Right cardiac atrium (tissue), 5 donors: ENCODE measurements around the gene ARV1. TPM values are rescaled to one million over a fixed set of nuclear protein-coding genes. Genes with fewer than 3 reads are reported as not detected.

ENCODE experiments used
- ATAC-seq, 2 donors: fragments of 200-7000 bp; cut with Tn5 transposase; one replicate each; pipeline versions ENCODE4 v1.8.0 to v1.9.1; 2020; ENCODE audit warnings: moderate library complexity in 2 of 2, mild to moderate bottlenecking in 1 of 2
- DNase-seq, 3 donors: peaks; one replicate each; pipeline ENCODE4 v3.0.0-alpha.2; 2020
- H3K27ac ChIP-seq: one replicate; pipeline ENCODE4 v1.5.1; 2013; ENCODE audit warnings: mild to moderate bottlenecking, low read length, control low read depth, moderate library complexity
- H3K27me3 ChIP-seq: one replicate; pipeline ENCODE4 v1.6.1; 2013; ENCODE audit not compliant: control insufficient read depth, insufficient read depth
- H3K4me1 ChIP-seq: one replicate; pipeline ENCODE4 v1.6.1; 2013; ENCODE audit warnings: low read length; ENCODE audit not compliant: control insufficient read depth, insufficient read depth
- H3K4me3 ChIP-seq: one replicate; pipeline ENCODE4 v1.5.1; 2013; ENCODE audit warnings: low read length, control low read depth
- H3K9me3 ChIP-seq: one replicate; pipeline ENCODE4 v1.6.1; 2013; ENCODE audit warnings: low read length; ENCODE audit not compliant: control insufficient read depth
- WGBS: extraction: QIAGEN DNeasy Blood & Tissue Kit; methylation state at CpG from one replicate; pipeline ENCODE4 v1.1.7; 2013; 5-methylcytosine and 5-hydroxymethylcytosine counted together
- intact Hi-C, 4 donors: fragments of 100-400 bp; cut with DNase I; formaldehyde crosslinking; loops; one replicate each; pipeline versions ENCODE4 v1.11.0 to v1.14.0; 2022 to 2023
- long read RNA-seq, 4 donors: library from polyadenylated mRNA; unstranded; transcript quantifications; one replicate each; pipeline ENCODE4 v2.0.0, GENCODE V29; 2020 to 2021
- polyA plus RNA-seq: library from polyadenylated mRNA; stranded (reverse); fragments of 200-250 nt; gene quantifications from one replicate; pipeline ENCODE4 v1.2.3, GENCODE V29; 2013
- total RNA-seq, 4 donors: library from RNA; stranded (reverse); fragmentation: NEBNext Ultra II Directional; extraction: Animal tissue kit (Norgen Biotek cat#: 25700); gene quantifications; one replicate each; pipeline ENCODE4 v1.2.1, GENCODE V29; 2021
- donor health status: healthy with polysubstance abuse.
- donor health status: DM: no; HTN: yes; CAD: no.
- donor health status: DM: no; HTN: no; CAD: no.
- donor health status: DM: no; HTN: yes; CAD: no; lungs with severe emphysema.
- donor health status: DM: yes; HTN: yes; CAD: no.

Gene ARV1
- total RNA-seq (10 to 100 TPM; 25.2 to 29.2 (median 27.6) TPM), polyA plus RNA-seq (48.5 TPM)
- long read RNA-seq, donor 1, transcript ARV1-201 (6 exons, 1,335 nt), result major isoform, 35 of 42 reads
- long read RNA-seq, donor 1, partial matches to known transcripts, result 0 of 42 reads
- long read RNA-seq, donor 1, other reads (novel, unspliced or antisense), result 4 of 42 reads
- long read RNA-seq, donor 2, transcript ARV1-201 (6 exons, 1,335 nt), result major isoform, 14 of 16 reads
- long read RNA-seq, donor 2, partial matches to known transcripts, result 0 of 16 reads
- long read RNA-seq, donor 2, other reads (novel, unspliced or antisense), result 2 of 16 reads
- long read RNA-seq, donor 3, transcript ARV1-201 (6 exons, 1,335 nt), result major isoform, 61 of 71 reads
- long read RNA-seq, donor 3, partial matches to known transcripts, result 2 of 71 reads
- long read RNA-seq, donor 3, other reads (novel, unspliced or antisense), result 7 of 71 reads
- long read RNA-seq, donor 4, transcript ARV1-201 (6 exons, 1,335 nt), result major isoform, 15 of 18 reads
- long read RNA-seq, donor 4, partial matches to known transcripts, result 0 of 18 reads
- long read RNA-seq, donor 4, other reads (novel, unspliced or antisense), result 2 of 18 reads

GRCh38 chr1:230978491-230979388 is at the start of gene ARV1, which contains the start of gene TTC13:
Gene ARV1, plus strand, starts transcription at chr1:230979094. Its CDS starts 12 bp downstream, at chr1:230979106.
Gene TTC13, minus strand, starts transcription at chr1:230978861. Its CDS starts 31 bp downstream, at chr1:230978830.
- ATAC-seq, result peak; percentile 100
- peak; percentile 99 to 100 (median 99) for DNase-seq
- no peaks in the 10 kb centered on the region for H3K9me3 ChIP-seq
- no peaks in the 10 kb centered on the region for H3K27me3 ChIP-seq
- peak within 1 kb of the TSS; percentile 79 for H3K27ac ChIP-seq
- under 1% methylated on average over 79 of the region's 79 CpGs for WGBS
- H3K4me3 ChIP-seq, result peak within 1 kb of the TSS; percentile 84
- intact Hi-C loops, result no loop called here
- no peaks in the 10 kb centered on the region for H3K4me1 ChIP-seq

DNA sequence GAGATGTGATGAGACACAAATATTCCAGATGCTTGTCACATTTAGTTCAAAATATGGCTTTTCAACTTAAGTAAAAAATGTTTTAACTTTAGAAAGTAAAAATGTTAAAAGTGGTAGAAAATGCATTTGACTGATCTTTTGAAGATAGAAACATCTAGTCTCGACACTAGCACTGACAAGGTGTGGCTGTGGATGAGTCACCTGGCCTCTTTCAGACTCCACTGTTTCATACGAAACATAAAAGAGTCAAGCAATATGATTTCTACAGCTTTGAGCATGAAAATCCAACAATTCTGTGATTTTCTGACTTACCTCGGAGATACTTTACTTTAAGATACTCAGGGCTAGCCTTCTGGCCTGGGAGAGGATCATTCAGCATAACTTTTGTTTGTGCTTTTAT is 47.9 kb upstream of the ARV1 start:
- no peaks in the 10 kb centered on the region for H3K4me1 ChIP-seq
- no peaks in the 10 kb centered on the region for H3K9me3 ChIP-seq
- intact Hi-C loops, result no loop called here
- H3K27ac ChIP-seq, result no peak overlapping the region
- H3K27me3 ChIP-seq, result no peaks in the 10 kb centered on the region
- H3K4me3 ChIP-seq, result no peak overlapping the region
- DNase-seq (no peak), ATAC-seq (no peak)
- WGBS, result 91% methylated on average over 3 of the region's 3 CpGs

DNA sequence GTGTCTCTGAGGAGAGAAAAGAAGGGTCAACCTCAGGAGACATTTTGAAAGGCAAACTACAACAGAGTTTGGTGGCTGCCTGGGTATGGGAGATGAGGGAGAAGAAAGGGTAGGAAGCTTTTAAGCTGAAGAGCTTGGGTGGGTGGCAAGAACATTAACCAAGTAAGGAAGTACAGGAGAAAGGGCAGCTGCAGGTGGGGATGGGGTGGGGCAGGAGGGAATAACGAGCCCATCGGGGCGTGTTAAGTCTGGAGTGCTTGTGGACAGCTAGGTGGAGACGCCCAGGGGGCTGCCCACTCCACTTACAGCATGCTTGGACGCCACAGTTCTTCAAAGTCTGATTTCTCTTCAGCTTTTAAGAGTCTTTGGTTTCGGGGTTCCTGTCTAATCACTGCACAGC is 43.0 kb upstream of the ARV1 start:
- 95% methylated on average over 6 of the region's 6 CpGs for WGBS
- ATAC-seq, result no peak

DNA sequence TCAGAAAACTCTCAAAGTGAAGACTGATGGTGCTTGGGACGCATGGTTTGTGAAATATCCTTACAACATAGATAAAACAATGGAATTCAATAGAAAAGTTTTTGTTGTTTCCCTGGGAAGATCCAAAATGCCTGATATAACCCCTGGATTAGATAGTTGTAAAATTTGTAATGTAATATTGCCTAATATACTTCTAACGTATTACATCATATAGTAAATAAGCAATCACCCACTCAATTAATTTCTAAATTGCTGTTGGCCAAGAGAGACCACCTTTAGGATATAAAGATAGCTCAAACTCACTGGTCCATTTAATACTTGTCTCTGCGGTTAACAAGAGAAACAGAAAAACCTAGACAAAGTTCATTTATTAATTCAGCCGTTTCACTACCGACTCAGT is 42.4 kb upstream of the ARV1 start:
- WGBS, result 86% methylated on average over 5 of the region's 5 CpGs
- ATAC-seq (no peak), DNase-seq (no peak)
- no peak overlapping the region for H3K4me3 ChIP-seq
- H3K27ac ChIP-seq, result no peak overlapping the region
- intact Hi-C loops, result no loop called here
- no peaks in the 10 kb centered on the region for H3K9me3 ChIP-seq
- no peaks in the 10 kb centered on the region for H3K4me1 ChIP-seq
- no peaks in the 10 kb centered on the region for H3K27me3 ChIP-seq

More for the DNA sequence above, 43.0 kb upstream of the ARV1 start:
- Histone ChIP-seq H3K9me3 (no peaks in the 10 kb centered on the region), H3K27ac (no peak overlapping the region), H3K4me3 (no peak overlapping the region), H3K4me1 (no peaks in the 10 kb centered on the region), H3K27me3 (no peaks in the 10 kb centered on the region)
- intact Hi-C loops, result no loop called here
- DNase-seq, result no peak

DNA sequence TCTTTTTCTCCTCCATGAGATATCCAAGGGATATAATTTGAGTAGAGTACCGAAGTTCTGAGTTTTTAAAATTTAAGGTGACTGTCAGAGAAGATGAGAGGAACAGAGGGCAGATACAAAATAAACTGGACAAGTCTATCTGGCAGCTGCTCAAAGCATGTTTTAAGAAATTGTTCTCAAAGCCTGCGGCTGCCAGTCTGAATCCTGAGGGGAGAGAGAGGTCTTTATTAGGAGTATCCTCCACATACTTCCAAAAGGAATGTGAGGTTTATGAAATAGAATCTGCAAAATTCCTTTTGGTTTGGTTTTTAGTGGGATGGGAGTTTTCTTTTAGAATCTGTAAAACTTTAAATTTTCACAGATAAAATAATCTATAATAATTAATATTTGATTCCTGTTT is 41.5 kb upstream of the ARV1 start:
- no peak for DNase-seq
- WGBS, result 87% methylated on average over 2 of the region's 2 CpGs
- intact Hi-C loops, result no loop called here
- Histone ChIP-seq H3K4me3 (no peak overlapping the region), H3K27me3 (no peaks in the 10 kb centered on the region), H3K4me1 (no peaks in the 10 kb centered on the region), H3K9me3 (no peaks in the 10 kb centered on the region), H3K27ac (no peak overlapping the region)
- ATAC-seq, result no peak

DNA sequence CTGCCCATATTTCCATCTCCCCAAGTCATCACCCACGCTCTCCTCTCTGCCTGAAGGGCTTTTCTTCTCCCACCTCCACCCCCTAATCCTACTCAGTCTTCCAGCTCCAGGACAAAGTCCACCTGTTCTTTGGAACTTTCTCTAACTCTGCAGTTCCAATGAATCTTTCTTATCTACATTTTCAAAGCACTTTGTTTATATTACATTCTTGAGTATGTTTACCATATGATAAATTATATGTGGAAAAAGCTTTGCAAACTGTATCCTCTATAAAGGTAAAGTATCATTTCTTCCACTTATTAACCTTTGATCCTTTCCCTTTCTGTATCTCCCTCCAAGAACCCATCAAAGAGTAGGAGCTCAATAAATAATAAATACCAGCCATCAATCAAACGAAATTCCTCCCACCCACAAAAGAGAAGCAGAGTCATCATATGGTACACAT is 39.9 kb upstream of the ARV1 start:
- intact Hi-C loops, result no loop called here
- no peak for DNase-seq
- no peak for ATAC-seq
- H3K9me3 ChIP-seq, result no peaks in the 10 kb centered on the region
- H3K27me3 ChIP-seq, result no peaks in the 10 kb centered on the region
- H3K4me1 ChIP-seq, result no peaks in the 10 kb centered on the region
- H3K27ac ChIP-seq, result no peak overlapping the region
- 82% methylated on average over 2 of the region's 2 CpGs for WGBS
- no peak overlapping the region for H3K4me3 ChIP-seq

- no peak overlapping the region for H3K27ac ChIP-seq
- WGBS, result 87% methylated on average over 4 of the region's 4 CpGs
- no peak for DNase-seq
- intact Hi-C loops, result no loop called here
- H3K27me3 ChIP-seq, result no peaks in the 10 kb centered on the region
- H3K4me3 ChIP-seq, result no peak overlapping the region
- no peak for ATAC-seq
- no peaks in the 10 kb centered on the region for H3K4me1 ChIP-seq
- H3K9me3 ChIP-seq, result no peaks in the 10 kb centered on the region
Measured at GRCh38 chr1:230939806-230940489, 38.9 kb upstream of the ARV1 start.

DNA sequence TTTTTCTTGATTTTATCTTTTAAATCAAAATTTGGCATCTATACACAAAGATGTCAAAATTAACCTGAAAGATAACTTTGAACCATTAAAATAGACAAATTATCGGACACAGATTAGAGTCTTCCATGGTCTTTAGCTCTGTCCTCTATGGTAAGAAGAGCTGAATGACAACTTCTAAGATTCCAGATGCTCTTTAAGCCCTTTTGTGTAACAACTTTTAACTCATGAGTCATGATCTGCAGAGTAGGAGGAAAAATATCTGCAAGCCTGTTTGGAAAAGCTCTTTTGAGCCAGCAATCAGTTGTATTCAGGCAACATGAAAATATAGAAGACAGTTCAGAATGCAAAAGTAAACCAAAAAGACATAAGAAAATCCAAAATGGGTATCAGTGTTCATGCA is 38.0 kb upstream of the ARV1 start:
- no peak for ATAC-seq
- intact Hi-C loops, result no loop called here

DNA sequence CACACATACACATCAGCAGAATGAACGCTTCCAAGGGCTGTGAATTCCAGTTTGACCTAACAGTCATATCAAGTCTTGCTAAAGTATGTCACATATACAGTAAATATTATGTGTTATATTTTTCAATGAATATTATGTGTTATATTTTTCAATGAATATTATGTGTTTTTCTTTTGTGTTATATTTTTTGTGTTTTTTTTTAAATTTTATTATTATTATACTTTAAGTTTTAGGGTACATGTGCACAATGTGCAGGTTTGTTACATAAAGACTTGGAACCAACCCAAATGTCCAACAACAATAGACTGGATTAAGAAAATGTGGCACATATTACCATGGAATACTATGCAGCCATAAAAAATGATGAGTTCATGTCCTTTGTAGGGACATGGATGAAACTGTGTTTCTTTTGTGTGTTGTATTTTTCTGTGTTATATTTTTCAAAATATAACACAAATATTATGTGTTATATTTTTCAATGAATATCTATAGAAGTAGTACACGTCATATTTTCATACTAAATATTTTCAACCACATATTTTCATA is 35.8 kb upstream of the ARV1 start:
- Histone ChIP-seq H3K4me3 (no peak overlapping the region), H3K4me1 (no peaks in the 10 kb centered on the region), H3K27me3 (no peaks in the 10 kb centered on the region), H3K27ac (no peak overlapping the region), H3K9me3 (no peaks in the 10 kb centered on the region)
- intact Hi-C loops, result no loop called here
- no peak for DNase-seq
- WGBS, result 96% methylated on average over 2 of the region's 2 CpGs
- ATAC-seq, result no peak

More for the DNA sequence above, 38.0 kb upstream of the ARV1 start:
- 99% methylated on average over 1 of the region's 1 CpG for WGBS
- DNase-seq, result no peak
- H3K27me3 ChIP-seq, result no peaks in the 10 kb centered on the region
- H3K4me3 ChIP-seq, result no peak overlapping the region
- no peaks in the 10 kb centered on the region for H3K4me1 ChIP-seq
- H3K9me3 ChIP-seq, result no peaks in the 10 kb centered on the region
- H3K27ac ChIP-seq, result no peak overlapping the region

DNA sequence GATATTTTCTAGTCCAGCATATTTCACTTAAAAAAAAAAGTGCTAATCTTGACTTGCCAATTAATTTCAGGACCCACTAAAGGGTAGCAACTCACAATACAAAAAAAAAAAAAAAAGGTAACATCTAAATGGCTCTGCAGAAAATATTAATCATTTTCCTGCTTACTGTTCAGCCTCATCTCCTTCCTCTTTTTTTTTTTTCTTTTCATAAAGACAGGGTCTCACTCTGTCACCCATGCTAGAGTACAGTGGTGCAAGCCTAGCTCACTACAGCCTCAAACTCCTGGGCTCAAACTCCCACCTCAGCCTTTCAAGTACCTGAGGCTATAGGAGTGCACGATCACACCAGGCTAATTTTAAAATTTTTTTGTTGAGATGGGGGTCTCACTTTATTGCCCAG is 30.6 kb upstream of the ARV1 start:
- 92% methylated on average over 1 of the region's 1 CpG for WGBS
- H3K9me3 ChIP-seq, result no peaks in the 10 kb centered on the region
- no peak overlapping the region for H3K27ac ChIP-seq
- no peaks in the 10 kb centered on the region for H3K4me1 ChIP-seq
- no peak for DNase-seq
- ATAC-seq, result no peak
- intact Hi-C loops, result no loop called here
- no peaks in the 10 kb centered on the region for H3K27me3 ChIP-seq
- H3K4me3 ChIP-seq, result no peak overlapping the region
